Measurements from ENCODE around the gene TM7SF2.
A peak's percentile ranks its signal among the peaks of the same experiment; 100 is the strongest.

The TM7SF2 gene

GRCh38 chr11:65109231-65110198, 2.2 kb upstream of the TM7SF2 start:
- no peak overlapping the region for H3K9ac ChIP-seq (ENCODE audit: low read length)
- no peak for DNase-seq (ENCODE audit: low read depth)
- H3K27me3 ChIP-seq (replicated peaks; ENCODE audit: control insufficient read depth, insufficient read depth, low read length): no peaks in the 10 kb centered on the region
- peaks cover 29% of the 10 kb centered on the region for H3K4me1 ChIP-seq (ENCODE audit: control insufficient read depth, insufficient read depth, low read length)
- no peak overlapping the region for H3K4me3 ChIP-seq (ENCODE audit: low read length)
- H3K36me3 ChIP-seq (ENCODE audit: control insufficient read depth, insufficient read depth, low read length, severe bottlenecking): peaks cover 16% of the 10 kb centered on the region
- H3K9me3 ChIP-seq (ENCODE audit: control insufficient read depth, low read length): no peaks in the 10 kb centered on the region

- H3K36me3 ChIP-seq (ENCODE audit: control insufficient read depth, insufficient read depth, low read length, severe bottlenecking): peaks cover 16% of the 10 kb centered on the region
- H3K9me3 ChIP-seq (ENCODE audit: control insufficient read depth, low read length): no peaks in the 10 kb centered on the region
- H3K9ac ChIP-seq (ENCODE audit: low read length): peak overlapping the region; percentile 57
- no peaks in the 10 kb centered on the region for H3K27me3 ChIP-seq (replicated peaks; ENCODE audit: control insufficient read depth, insufficient read depth, low read length)
- H3K4me1 ChIP-seq (ENCODE audit: control insufficient read depth, insufficient read depth, low read length): peaks cover 24% of the 10 kb centered on the region
- H3K4me3 ChIP-seq (ENCODE audit: low read length): peak overlapping the region; percentile 13
- DNase-seq (ENCODE audit: low read depth): peak; percentile 93
These were observed 1.3 kb upstream of the TM7SF2 start for GRCh38 chr11:65110354-65110861.

GRCh38 chr11:65111159-65111743, 421 bp upstream of the TM7SF2 start:
- peak overlapping the region; percentile 57 for H3K9ac ChIP-seq (ENCODE audit: low read length)
- peaks cover 22% of the 10 kb centered on the region for H3K36me3 ChIP-seq (ENCODE audit: control insufficient read depth, insufficient read depth, low read length, severe bottlenecking)
- no peaks in the 10 kb centered on the region for H3K27me3 ChIP-seq (replicated peaks; ENCODE audit: control insufficient read depth, insufficient read depth, low read length)
- no peaks in the 10 kb centered on the region for H3K9me3 ChIP-seq (ENCODE audit: control insufficient read depth, low read length)
- H3K4me3 ChIP-seq (ENCODE audit: low read length): no peak overlapping the region
- peaks cover 31% of the 10 kb centered on the region for H3K4me1 ChIP-seq (ENCODE audit: control insufficient read depth, insufficient read depth, low read length)
- no peak for DNase-seq (ENCODE audit: low read depth)

- Histone ChIP-seq H3K4me1 (ENCODE audit: control insufficient read depth, insufficient read depth, low read length) (peaks cover 36% of the 10 kb centered on the region), H3K4me3 (ENCODE audit: low read length) (peak overlapping the region; percentile 82), H3K36me3 (ENCODE audit: control insufficient read depth, insufficient read depth, low read length, severe bottlenecking) (peaks cover 18% of the 10 kb centered on the region), H3K27me3 (replicated peaks; ENCODE audit: control insufficient read depth, insufficient read depth, low read length) (no peaks in the 10 kb centered on the region), H3K9me3 (ENCODE audit: control insufficient read depth, low read length) (no peaks in the 10 kb centered on the region), H3K9ac (ENCODE audit: low read length) (peak overlapping the region; percentile 86)
- DNase-seq (ENCODE audit: low read depth): peak; percentile 72
These were observed 1.1 kb downstream of the TM7SF2 start for GRCh38 chr11:65112546-65113360.

GRCh38 chr11:65113361-65113756, 1.7 kb downstream of the TM7SF2 start:
- peaks cover 23% of the 10 kb centered on the region for H3K36me3 ChIP-seq (ENCODE audit: control insufficient read depth, insufficient read depth, low read length, severe bottlenecking)
- no peaks in the 10 kb centered on the region for H3K9me3 ChIP-seq (ENCODE audit: control insufficient read depth, low read length)
- peak overlapping the region; percentile 86 for H3K9ac ChIP-seq (ENCODE audit: low read length)
- H3K4me1 ChIP-seq (ENCODE audit: control insufficient read depth, insufficient read depth, low read length): peaks cover 36% of the 10 kb centered on the region
- no peaks in the 10 kb centered on the region for H3K27me3 ChIP-seq (replicated peaks; ENCODE audit: control insufficient read depth, insufficient read depth, low read length)
- DNase-seq (ENCODE audit: low read depth): no peak
- H3K4me3 ChIP-seq (ENCODE audit: low read length): peak overlapping the region; percentile 82

- peaks cover 36% of the 10 kb centered on the region for H3K4me1 ChIP-seq (ENCODE audit: control insufficient read depth, insufficient read depth, low read length)
- no peaks in the 10 kb centered on the region for H3K9me3 ChIP-seq (ENCODE audit: control insufficient read depth, low read length)
- DNase-seq (ENCODE audit: low read depth): no peak
- H3K36me3 ChIP-seq (ENCODE audit: control insufficient read depth, insufficient read depth, low read length, severe bottlenecking): peaks cover 24% of the 10 kb centered on the region
- H3K4me3 ChIP-seq (ENCODE audit: low read length): no peak overlapping the region
- H3K9ac ChIP-seq (ENCODE audit: low read length): no peak overlapping the region
- no peaks in the 10 kb centered on the region for H3K27me3 ChIP-seq (replicated peaks; ENCODE audit: control insufficient read depth, insufficient read depth, low read length)
These were observed 2.2 kb downstream of the TM7SF2 start for GRCh38 chr11:65113839-65114238.

GRCh38 chr11:65114538-65115171, 3.0 kb downstream of the TM7SF2 start:
- DNase-seq (ENCODE audit: low read depth): no peak
- no peak overlapping the region for H3K9ac ChIP-seq (ENCODE audit: low read length)
- H3K36me3 ChIP-seq (ENCODE audit: control insufficient read depth, insufficient read depth, low read length, severe bottlenecking): peaks cover 24% of the 10 kb centered on the region

GRCh38 chr11:65115361-65116082, 3.9 kb downstream of the TM7SF2 start:
- DNase-seq (ENCODE audit: low read depth): no peak

More at GRCh38 chr11:65114538-65115171, 3.0 kb downstream of the TM7SF2 start:
- no peak overlapping the region for H3K4me3 ChIP-seq (ENCODE audit: low read length)
- peaks cover 36% of the 10 kb centered on the region for H3K4me1 ChIP-seq (ENCODE audit: control insufficient read depth, insufficient read depth, low read length)
- H3K27me3 ChIP-seq (replicated peaks; ENCODE audit: control insufficient read depth, insufficient read depth, low read length): no peaks in the 10 kb centered on the region
- H3K9me3 ChIP-seq (ENCODE audit: control insufficient read depth, low read length): no peaks in the 10 kb centered on the region

GRCh38 chr11:65116370-65117205, 4.9 kb downstream of the TM7SF2 start:
- peak overlapping the region; percentile 90 for H3K4me3 ChIP-seq (ENCODE audit: low read length)
- peaks cover 33% of the 10 kb centered on the region for H3K4me1 ChIP-seq (ENCODE audit: control insufficient read depth, insufficient read depth, low read length)
- no peaks in the 10 kb centered on the region for H3K27me3 ChIP-seq (replicated peaks; ENCODE audit: control insufficient read depth, insufficient read depth, low read length)
- DNase-seq (ENCODE audit: low read depth): peak; percentile 75
- no peaks in the 10 kb centered on the region for H3K9me3 ChIP-seq (ENCODE audit: control insufficient read depth, low read length)
- H3K9ac ChIP-seq (ENCODE audit: low read length): peak overlapping the region; percentile 93
- peaks cover 39% of the 10 kb centered on the region for H3K36me3 ChIP-seq (ENCODE audit: control insufficient read depth, insufficient read depth, low read length, severe bottlenecking)

More at GRCh38 chr11:65115361-65116082, 3.9 kb downstream of the TM7SF2 start:
- Histone ChIP-seq H3K9me3 (ENCODE audit: control insufficient read depth, low read length) (no peaks in the 10 kb centered on the region), H3K27me3 (replicated peaks; ENCODE audit: control insufficient read depth, insufficient read depth, low read length) (no peaks in the 10 kb centered on the region), H3K4me3 (ENCODE audit: low read length) (no peak overlapping the region), H3K9ac (ENCODE audit: low read length) (no peak overlapping the region), H3K4me1 (ENCODE audit: control insufficient read depth, insufficient read depth, low read length) (peaks cover 35% of the 10 kb centered on the region), H3K36me3 (ENCODE audit: control insufficient read depth, insufficient read depth, low read length, severe bottlenecking) (peaks cover 32% of the 10 kb centered on the region)

Measured in adipocyte (in vitro differentiated cells).